ENCODE data around the gene APC. TPM values are rescaled to one million over a fixed set of nuclear protein-coding genes. Genes with fewer than 3 reads are reported as not detected.

APC gene
- total RNA-seq, 1 experiment from 2014 or later: 33.7 TPM

GRCh38 chr5:112779531-112779930, 41.8 kb downstream of the APC start:
- ATAC-seq (no peak), DNase-seq (ENCODE audit: low read depth, low spot score) (no peak)
- no peak overlapping the region for H3K4me3 ChIP-seq (ENCODE audit: low read depth in 2 of 2, low read length in 2 of 2)
- H3K36me3 ChIP-seq (ENCODE audit: control insufficient read depth, insufficient read depth, low read length): 0 out of 2 replicates have a peak, but pooled peaks cover 3% of the 10 kb centered on the region
- TF ChIP-seq SIN3A (IDR thresholded peaks at IDR 0.05; ENCODE audit: borderline replicate concordance, insufficient read depth, low read depth, low read length): no peak
- in situ Hi-C loops (cut with HindIII; ENCODE audit: low pct_unique_long_range_greater_than_20kb, low sequenced_read_pairs): no loop called here
- intact Hi-C loops (cut with micrococcal nuclease; ENCODE audit: unreplicated experiment): no loop called here
- no peaks in the 10 kb centered on the region for H3K27me3 ChIP-seq (ENCODE audit: control insufficient read depth, insufficient read depth, low read length)
- CTCF ChIA-PET: no interaction called here
- H3K4me1 ChIP-seq (ENCODE audit: control insufficient read depth, insufficient read depth, low read length): no peaks in the 10 kb centered on the region
- BruUV-seq (replicated peaks): no TSS peak
- no peak overlapping the region for H3K27ac ChIP-seq (ENCODE audit: low read length)
- POLR2A ChIA-PET: no interaction called here
- H3K9me3 ChIP-seq (ENCODE audit: control insufficient read depth, insufficient read depth, low read depth, low read length): no peaks in the 10 kb centered on the region

- ChIA-PET POLR2A (no interaction called here), CTCF (no interaction called here)
- ATAC-seq (no peak), DNase-seq (ENCODE audit: low read depth, low spot score) (no peak)
- intact Hi-C loops (cut with micrococcal nuclease; ENCODE audit: unreplicated experiment) (no loop called here), in situ Hi-C loops (cut with HindIII; ENCODE audit: low pct_unique_long_range_greater_than_20kb, low sequenced_read_pairs) (no loop called here)
- Histone ChIP-seq H3K27me3 (ENCODE audit: control insufficient read depth, insufficient read depth, low read length) (no peaks in the 10 kb centered on the region), H3K36me3 (ENCODE audit: control insufficient read depth, insufficient read depth, low read length) (0 out of 2 replicates have a peak, but pooled peaks cover 3% of the 10 kb centered on the region), H3K9me3 (ENCODE audit: control insufficient read depth, insufficient read depth, low read depth, low read length) (no peaks in the 10 kb centered on the region), H3K4me3 (ENCODE audit: low read depth in 2 of 2, low read length in 2 of 2) (no peak overlapping the region), H3K27ac (ENCODE audit: low read length) (no peak overlapping the region), H3K4me1 (ENCODE audit: control insufficient read depth, insufficient read depth, low read length) (no peaks in the 10 kb centered on the region)
- no peak for TF ChIP-seq SIN3A (IDR thresholded peaks at IDR 0.05; ENCODE audit: borderline replicate concordance, insufficient read depth, low read depth, low read length)
- TF ChIP-seq REST (IDR thresholded peaks at IDR 0.05; ENCODE audit: insufficient read depth in 1 of 2, low read depth in 2 of 2, low read length in 1 of 2): no peak
- no peak for TF ChIP-seq POLR2AphosphoS5 (IDR thresholded peaks at IDR 0.05; ENCODE audit: low read depth, low read length)
- no peak for TF ChIP-seq TCF7L2 (IDR thresholded peaks at IDR 0.05; ENCODE audit: low read depth, low read length)
- TF ChIP-seq CTCF (IDR thresholded peaks at IDR 0.05): no peak
- BruUV-seq (replicated peaks): no TSS peak
These were observed 47.0 kb downstream of the APC start for GRCh38 chr5:112784726-112785125.

GRCh38 chr5:112787261-112787660, 49.6 kb downstream of the APC start:
- ATAC-seq: no peak
- TF ChIP-seq REST (IDR thresholded peaks at IDR 0.05; ENCODE audit: insufficient read depth in 1 of 2, low read depth in 2 of 2, low read length in 1 of 2) (no peak), TCF7L2 (IDR thresholded peaks at IDR 0.05; ENCODE audit: low read depth, low read length) (no peak), SIN3A (IDR thresholded peaks at IDR 0.05; ENCODE audit: borderline replicate concordance, insufficient read depth, low read depth, low read length) (no peak), CTCF (IDR thresholded peaks at IDR 0.05) (no peak), POLR2AphosphoS5 (IDR thresholded peaks at IDR 0.05; ENCODE audit: low read depth, low read length) (no peak)
- in situ Hi-C loops (cut with HindIII; ENCODE audit: low pct_unique_long_range_greater_than_20kb, low sequenced_read_pairs) (no loop called here), intact Hi-C loops (cut with micrococcal nuclease; ENCODE audit: unreplicated experiment) (no loop called here)
- DNase-seq (ENCODE audit: low read depth, low spot score): no peak
- no TSS peak for BruUV-seq (replicated peaks)
- ChIA-PET CTCF (no interaction called here), POLR2A (no interaction called here)
- H3K27me3 ChIP-seq (ENCODE audit: control insufficient read depth, insufficient read depth, low read length): no peaks in the 10 kb centered on the region
- no peak overlapping the region for H3K4me3 ChIP-seq (ENCODE audit: low read depth in 2 of 2, low read length in 2 of 2)
- no peaks in the 10 kb centered on the region for H3K9me3 ChIP-seq (ENCODE audit: control insufficient read depth, insufficient read depth, low read depth, low read length)
- no peak overlapping the region for H3K27ac ChIP-seq (ENCODE audit: low read length)
- H3K4me1 ChIP-seq (ENCODE audit: control insufficient read depth, insufficient read depth, low read length): no peaks in the 10 kb centered on the region
- no peaks in the 10 kb centered on the region for H3K36me3 ChIP-seq (ENCODE audit: control insufficient read depth, insufficient read depth, low read length)
